GM18511 (cell line): ENCODE data around the gene RAB26.
"Not testable (repeated sequence)": the region's sequence is repeated elsewhere in the genome, so short reads cannot be mapped to it uniquely, and the experiment has no call there.

ENCODE experiments used
- ATAC-seq: cut with Tn5 transposase; IDR thresholded peaks from one replicate; pipeline ENCODE4 v1.9.1; 2021; ENCODE audit warnings: mild to moderate bottlenecking, moderate library complexity; ENCODE audit not compliant: unreplicated experiment

The RAB26 gene

GRCh38 chr16:2195322-2196161 is 47.1 kb downstream of the RAB26 start:
- no peak for ATAC-seq

DNA sequence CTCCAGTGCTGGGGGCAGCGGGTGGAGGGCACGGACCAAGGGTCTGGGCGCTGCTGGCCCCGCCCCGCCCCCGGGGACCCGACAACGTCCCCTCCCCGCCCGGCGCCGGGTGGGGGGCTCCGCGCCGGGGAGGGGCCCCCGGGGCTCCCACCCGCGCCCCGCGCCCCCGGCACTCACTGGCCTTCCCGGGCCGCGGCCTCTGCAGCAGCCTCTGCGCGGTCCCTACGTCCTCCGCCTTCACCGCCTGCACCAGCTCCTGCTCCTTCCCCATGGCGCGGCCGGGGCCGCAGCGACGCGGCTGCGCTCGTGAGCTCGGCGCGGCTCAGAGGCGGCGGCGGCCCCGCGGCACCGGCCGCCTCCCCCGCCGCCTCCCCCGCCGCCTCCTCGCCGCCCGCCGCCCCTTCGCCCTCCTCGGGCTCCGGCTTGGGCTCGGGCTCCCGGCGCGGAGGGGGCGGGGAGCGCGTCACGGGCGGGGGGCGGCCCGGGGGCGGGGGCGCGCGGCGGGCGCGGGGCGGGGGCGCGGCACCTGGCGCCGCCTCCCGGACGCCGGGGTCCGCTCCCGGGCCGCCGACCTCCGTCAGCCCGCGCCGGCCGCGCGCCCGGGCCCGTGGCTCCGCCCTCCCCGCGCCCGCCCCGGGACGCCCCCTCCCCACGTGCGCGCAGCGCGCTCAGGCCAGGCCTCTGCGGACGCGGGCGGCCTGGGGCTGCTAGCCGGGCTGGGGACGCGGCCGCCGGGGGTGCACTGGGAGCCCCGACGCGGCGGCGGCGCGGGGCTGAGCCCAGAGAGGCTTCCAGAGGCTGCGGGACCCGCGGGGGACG is 47.9 kb downstream of the RAB26 start, which contains the start of gene CASKIN1:
Gene CASKIN1 (minus strand): TSS at position 444 of the 819 bp plus-strand sequence. CDS start 173 bp downstream, at position 271.
- ATAC-seq = no peak

DNA sequence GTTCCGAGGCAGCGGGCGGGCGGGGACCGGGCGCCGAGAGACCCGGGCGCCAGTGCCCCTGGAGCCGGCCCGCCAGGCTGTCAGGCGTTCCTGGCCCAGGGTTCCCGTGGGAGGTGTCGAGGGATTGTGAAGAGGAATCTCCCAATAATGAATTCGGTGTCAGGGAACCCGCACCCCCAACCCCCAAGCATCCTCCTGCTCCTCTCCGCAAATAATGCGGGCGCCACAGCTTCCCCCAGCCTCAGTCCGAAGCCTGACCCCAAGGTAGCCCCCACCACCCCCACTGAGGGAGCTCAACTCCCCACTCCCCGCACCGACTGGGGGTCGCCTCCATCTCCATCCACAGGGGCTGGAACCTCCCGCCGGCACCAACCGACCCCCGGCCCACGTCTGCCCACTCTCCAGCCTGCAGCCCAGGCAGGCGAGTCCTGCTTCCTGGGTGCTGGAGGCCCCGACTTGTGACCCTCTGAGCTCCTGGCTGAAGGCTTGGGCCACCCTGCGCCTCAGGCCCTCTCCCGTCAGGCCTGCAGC is 48.6 kb downstream of the RAB26 start:
- ATAC-seq = no peak

DNA sequence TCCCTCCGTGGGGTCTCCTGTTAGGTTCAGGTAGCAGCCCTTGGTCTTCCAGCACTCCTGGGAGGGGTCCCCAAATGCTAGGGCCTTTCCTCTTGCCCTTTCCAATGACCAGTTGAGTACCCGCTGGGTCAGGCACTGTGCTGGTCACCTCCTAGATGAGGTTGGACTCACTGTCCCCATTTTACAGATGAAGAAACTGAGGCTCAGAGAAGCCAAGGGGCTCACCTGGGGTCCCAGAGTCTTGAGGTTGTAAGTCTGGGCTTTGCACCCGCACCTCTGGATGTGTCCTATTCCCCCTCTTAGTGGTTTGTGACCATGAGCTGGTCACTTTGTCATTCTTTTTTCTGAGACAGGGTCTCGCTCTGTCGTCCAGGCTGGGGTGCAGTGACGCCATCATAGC is 49.3 kb downstream of the RAB26 start:
- ATAC-seq = no peak

GRCh38 chr16:2198283-2198682 is 49.9 kb downstream of the RAB26 start:
- no peak for ATAC-seq

- no peak for ATAC-seq
These were observed 50.7 kb downstream of the RAB26 start for GRCh38 chr16:2199095-2199494.

- no peak for ATAC-seq
These were observed 51.3 kb downstream of the RAB26 start for GRCh38 chr16:2199621-2200139.

DNA sequence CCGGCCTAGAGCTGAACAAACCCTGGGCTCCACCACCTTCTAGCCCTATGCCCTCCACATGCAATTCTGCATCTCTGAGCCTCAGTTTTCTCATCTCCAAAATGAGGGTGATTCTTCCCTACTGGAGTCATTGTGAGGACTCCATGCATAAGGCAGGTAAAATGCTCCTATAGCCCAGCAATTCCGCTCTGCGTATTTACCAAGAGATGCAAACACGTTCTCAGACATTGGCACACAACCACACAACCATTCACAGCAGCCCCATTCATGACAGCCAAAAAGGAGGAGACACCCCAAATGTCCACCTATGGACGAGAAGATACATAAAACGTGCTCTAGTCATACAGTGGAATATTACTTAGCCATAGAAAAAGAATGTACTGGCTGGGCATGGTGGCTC is 51.9 kb downstream of the RAB26 start:
- no peak for ATAC-seq

GRCh38 chr16:2203119-2203688 is 54.8 kb downstream of the RAB26 start:
- ATAC-seq = not testable (repeated sequence)
